Left ventricle myocardium inferior (tissue), 1 donor: Measurements from ENCODE around the gene MRPL37. TPM values are rescaled to one million over a fixed set of nuclear protein-coding genes. Genes with fewer than 3 reads are reported as not detected.
"Not testable (repeated sequence)": the region's sequence is repeated elsewhere in the genome, so short reads cannot be mapped to it uniquely, and the experiment has no call there.

ENCODE experiments used
- DNase-seq: peaks from one replicate; pipeline ENCODE4 v3.0.0-alpha.2; 2020
- H3K27ac ChIP-seq: fragments of 200-600 bp; replicated peaks from 2 replicates; pipeline ENCODE4 v1.8.0; 2021
- H3K27me3 ChIP-seq: fragments of 200-600 bp; 2 replicates; pipeline ENCODE4 v1.8.0; 2021; ENCODE audit warnings: low read depth
- H3K36me3 ChIP-seq: fragments of 200-600 bp; 2 replicates; pipeline ENCODE4 v1.8.0; 2021
- H3K4me1 ChIP-seq: fragments of 200-600 bp; 2 replicates; pipeline ENCODE4 v1.8.0; 2021
- H3K4me3 ChIP-seq: fragments of 200-600 bp; 2 replicates; pipeline ENCODE4 v1.8.0; 2021; ENCODE audit warnings: mild to moderate bottlenecking, moderate library complexity
- H3K9me3 ChIP-seq: fragments of 200-600 bp; replicated peaks from 2 replicates; pipeline ENCODE4 v1.8.0; 2021
- intact Hi-C: fragments of 100-400 bp; cut with micrococcal nuclease; formaldehyde crosslinking; loops from one replicate; pipeline ENCODE4 v1.11.0; 2022
- total RNA-seq: library from RNA; stranded (reverse); fragmentation: NEBNext Ultra II Directional; extraction: Animal tissue kit (Norgen Biotek cat#: 25700); gene quantifications from one replicate; pipeline ENCODE4 v1.2.1, GENCODE V29; 2021
- TF ChIP-seq, protein P1 (sequence below): fragments of 200-600 bp; IDR thresholded peaks from 2 replicates; pipeline ENCODE4 v1.8.0; 2021; ENCODE audit warnings: antibody characterized with exemption, mild to moderate bottlenecking, borderline replicate concordance
- donor health status: DM: no; HTN: yes; CAD: no; lungs with severe emphysema.

The MRPL37 gene
- total RNA-seq, 1 donor from 2014 or later: 78.3 TPM

DNA sequence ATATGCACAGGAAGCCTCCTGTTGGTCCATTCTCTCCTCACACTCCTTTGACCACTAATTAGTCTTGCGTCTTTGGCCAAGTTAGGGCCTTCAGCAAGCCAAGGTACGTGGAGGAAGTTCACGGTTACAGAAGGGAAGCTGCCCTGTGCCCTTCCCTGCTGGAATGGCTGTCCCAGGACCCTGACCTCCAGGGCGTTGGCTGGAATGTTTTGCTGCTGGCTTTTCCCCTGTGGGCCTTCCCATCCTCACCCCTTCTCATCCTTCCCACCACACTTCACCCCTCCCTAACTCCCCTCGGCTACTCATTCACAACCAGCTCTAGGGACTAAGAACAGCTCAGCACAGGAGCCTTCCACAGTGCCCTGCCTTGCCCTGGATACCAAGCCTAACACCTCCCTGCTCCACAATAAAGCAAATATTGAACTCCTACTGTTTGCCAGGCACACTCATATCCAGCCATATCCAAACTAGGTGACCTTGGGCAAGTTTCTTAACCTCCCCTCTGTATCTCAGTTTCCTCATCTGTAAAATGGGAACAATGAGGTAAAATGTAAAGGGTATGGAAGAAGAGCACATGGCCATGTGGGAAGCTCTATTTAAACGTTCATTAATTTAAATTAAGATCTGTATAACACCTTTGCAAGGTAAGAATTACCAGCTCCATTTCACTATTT, 38.3 kb upstream of the MRPL37 start:
- DNase-seq: no peak
- TF ChIP-seq, protein P1, sequence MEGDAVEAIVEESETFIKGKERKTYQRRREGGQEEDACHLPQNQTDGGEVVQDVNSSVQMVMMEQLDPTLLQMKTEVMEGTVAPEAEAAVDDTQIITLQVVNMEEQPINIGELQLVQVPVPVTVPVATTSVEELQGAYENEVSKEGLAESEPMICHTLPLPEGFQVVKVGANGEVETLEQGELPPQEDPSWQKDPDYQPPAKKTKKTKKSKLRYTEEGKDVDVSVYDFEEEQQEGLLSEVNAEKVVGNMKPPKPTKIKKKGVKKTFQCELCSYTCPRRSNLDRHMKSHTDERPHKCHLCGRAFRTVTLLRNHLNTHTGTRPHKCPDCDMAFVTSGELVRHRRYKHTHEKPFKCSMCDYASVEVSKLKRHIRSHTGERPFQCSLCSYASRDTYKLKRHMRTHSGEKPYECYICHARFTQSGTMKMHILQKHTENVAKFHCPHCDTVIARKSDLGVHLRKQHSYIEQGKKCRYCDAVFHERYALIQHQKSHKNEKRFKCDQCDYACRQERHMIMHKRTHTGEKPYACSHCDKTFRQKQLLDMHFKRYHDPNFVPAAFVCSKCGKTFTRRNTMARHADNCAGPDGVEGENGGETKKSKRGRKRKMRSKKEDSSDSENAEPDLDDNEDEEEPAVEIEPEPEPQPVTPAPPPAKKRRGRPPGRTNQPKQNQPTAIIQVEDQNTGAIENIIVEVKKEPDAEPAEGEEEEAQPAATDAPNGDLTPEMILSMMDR: no peak
- intact Hi-C loops: no loop called here
- H3K27me3 ChIP-seq: peaks cover 7% of the 10 kb centered on the region
- H3K27ac ChIP-seq: no peak overlapping the region
- peaks cover 10% of the 10 kb centered on the region for H3K4me1 ChIP-seq
- H3K36me3 ChIP-seq: no peaks in the 10 kb centered on the region
- no peak overlapping the region for H3K4me3 ChIP-seq
- no peaks in the 10 kb centered on the region for H3K9me3 ChIP-seq

DNA sequence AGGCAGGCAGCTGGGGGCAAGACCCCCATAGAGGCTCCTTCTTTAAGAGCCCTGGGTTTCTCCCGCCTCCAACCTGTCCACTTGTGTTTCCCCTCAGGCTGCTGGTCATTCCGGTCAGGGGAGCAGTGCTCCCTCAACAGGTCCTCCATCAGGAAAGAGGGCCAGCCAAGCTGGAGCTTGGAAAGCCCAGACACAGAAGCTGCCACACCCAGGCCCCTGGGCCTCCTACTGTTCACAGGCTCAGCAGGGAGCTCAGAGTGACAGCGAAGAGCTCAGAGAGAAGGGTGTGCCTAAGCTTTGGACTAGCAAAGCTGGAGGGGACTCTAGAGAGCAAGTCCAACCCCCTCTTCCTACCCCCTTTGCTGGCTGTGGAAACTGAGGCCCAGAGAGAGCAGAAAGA, 36.9 kb upstream of the MRPL37 start:
- Histone ChIP-seq H3K36me3 (no peaks in the 10 kb centered on the region), H3K9me3 (no peaks in the 10 kb centered on the region), H3K27ac (no peak overlapping the region), H3K27me3 (peaks cover 7% of the 10 kb centered on the region), H3K4me3 (no peak overlapping the region), H3K4me1 (peaks cover 10% of the 10 kb centered on the region)
- intact Hi-C loops: no loop called here
- DNase-seq: no peak
- TF ChIP-seq, protein P1: no peak

DNA sequence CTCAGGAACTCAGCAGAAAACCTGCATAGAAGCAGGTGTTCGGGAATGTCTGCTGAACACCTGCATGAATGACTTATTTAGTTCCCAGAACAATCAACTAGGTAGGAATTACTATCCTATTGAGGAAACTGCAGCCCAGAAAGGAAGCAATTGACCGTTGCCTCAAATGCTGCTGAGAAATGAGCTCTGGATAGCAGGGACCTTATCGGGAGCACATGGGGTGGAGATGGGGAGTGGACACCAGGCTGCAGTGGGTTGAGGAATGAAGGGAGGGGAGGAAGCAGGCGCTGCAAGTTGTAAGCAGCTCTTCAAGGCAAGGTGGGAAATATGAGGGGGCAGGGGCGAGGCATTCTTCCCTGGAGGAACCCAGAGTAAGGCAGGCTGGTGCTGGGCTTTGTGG, 36.4 kb upstream of the MRPL37 start:
- Histone ChIP-seq H3K27me3 (peaks cover 7% of the 10 kb centered on the region), H3K27ac (no peak overlapping the region), H3K9me3 (no peaks in the 10 kb centered on the region), H3K36me3 (no peaks in the 10 kb centered on the region), H3K4me3 (no peak overlapping the region), H3K4me1 (peaks cover 10% of the 10 kb centered on the region)
- DNase-seq: no peak
- TF ChIP-seq, protein P1: no peak
- intact Hi-C loops: no loop called here

DNA sequence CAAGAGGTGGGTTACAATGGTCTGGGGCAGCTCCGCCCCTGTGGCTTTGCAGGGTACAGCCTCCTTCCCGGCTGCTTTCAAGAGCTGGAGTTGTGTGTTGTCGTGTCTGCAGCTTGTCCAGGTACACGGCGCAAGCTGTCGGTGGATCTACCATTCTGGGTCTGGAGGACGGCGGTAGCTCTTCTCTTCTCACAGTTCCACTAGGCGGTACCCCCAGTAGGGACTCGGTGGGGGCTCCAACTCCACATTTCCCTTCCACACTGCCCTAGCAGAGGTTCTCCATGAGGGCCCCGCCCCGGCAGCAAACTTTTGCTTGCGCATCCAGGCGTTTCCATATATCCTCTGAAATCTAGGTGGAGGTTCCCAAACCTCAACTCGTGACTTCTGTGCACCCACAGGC, 34.8 kb upstream of the MRPL37 start:
- Histone ChIP-seq H3K9me3 (no peaks in the 10 kb centered on the region), H3K27me3 (peaks cover 7% of the 10 kb centered on the region), H3K27ac (no peak overlapping the region), H3K4me1 (peaks cover 7% of the 10 kb centered on the region), H3K4me3 (no peak overlapping the region), H3K36me3 (no peaks in the 10 kb centered on the region)
- TF ChIP-seq, protein P1: no peak
- intact Hi-C loops: no loop called here
- DNase-seq: no peak

DNA sequence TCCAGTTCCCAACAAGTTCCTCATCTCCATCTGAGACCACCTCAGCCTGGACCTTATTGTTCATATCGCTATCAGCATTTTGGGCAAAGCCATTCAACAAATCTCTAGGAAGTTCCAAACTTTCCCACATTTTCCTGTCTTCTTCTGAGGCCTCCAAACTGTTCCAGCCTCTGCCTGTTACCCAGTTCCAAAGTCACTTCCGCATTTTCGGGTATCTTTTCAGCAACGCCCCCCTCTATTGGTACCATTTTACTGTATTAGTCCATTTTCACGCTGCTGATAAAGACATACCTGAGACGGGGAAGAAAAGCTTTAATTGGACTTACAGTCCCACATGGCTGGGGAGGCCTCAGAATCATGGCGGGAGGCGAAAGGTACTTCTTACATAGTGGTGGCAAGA, 33.6 kb upstream of the MRPL37 start:
- DNase-seq, H3K27me3 ChIP-seq, H3K4me1 ChIP-seq, H3K36me3 ChIP-seq, H3K27ac ChIP-seq, H3K4me3 ChIP-seq, intact Hi-C loops, H3K9me3 ChIP-seq: not testable (repeated sequence)

DNA sequence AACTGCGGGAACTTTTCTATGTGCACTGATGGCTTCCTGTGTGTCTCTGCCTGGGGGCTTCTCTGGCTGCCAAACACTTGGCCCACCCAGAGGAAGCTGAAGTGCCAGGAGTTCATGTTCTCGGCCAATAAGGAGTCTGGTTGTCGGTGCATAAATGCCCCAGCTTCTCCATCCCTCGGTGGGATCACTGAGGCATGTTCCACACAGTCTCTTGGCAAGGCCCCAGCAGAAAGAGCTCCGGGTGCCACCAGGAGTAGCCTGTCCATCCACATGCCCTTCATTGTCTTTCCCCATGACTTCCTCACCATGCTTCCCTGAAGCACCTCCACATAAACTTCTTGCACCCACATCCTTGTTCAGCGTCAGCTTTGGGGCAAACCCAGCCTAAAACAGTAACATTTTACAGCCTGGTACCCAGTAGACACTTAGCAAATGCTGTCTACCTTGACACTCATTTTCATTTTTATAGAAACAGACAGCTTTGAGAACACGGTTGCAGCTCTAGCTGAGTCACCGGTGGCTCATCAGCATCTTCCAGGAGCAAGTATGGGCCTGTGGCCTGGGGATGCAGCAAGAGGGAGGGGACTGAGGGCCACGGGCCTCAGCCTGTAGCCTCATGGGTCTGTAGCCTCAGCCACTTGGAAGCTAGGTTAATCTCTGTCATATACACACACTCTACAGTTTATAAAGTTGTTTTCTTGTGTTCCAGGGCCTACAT, 32.4 kb upstream of the MRPL37 start:
- intact Hi-C loops: no loop called here
- DNase-seq: no peak
- H3K27me3 ChIP-seq: peaks cover 7% of the 10 kb centered on the region
- H3K36me3 ChIP-seq: no peaks in the 10 kb centered on the region
- no peak overlapping the region for H3K4me3 ChIP-seq
- no peak overlapping the region for H3K27ac ChIP-seq
- H3K4me1 ChIP-seq: no peaks in the 10 kb centered on the region
- H3K9me3 ChIP-seq: no peaks in the 10 kb centered on the region
- TF ChIP-seq, protein P1: no peak
